Right lobe of liver (tissue), 4 donors: Measurements from ENCODE around the gene COLEC12.

Experiments
- POLR2A ChIP-seq: fragments of 450-650 bp; IDR thresholded peaks from one replicate; pipeline ENCODE4 v1.6.1; 2017; ENCODE audit warnings: antibody characterized with exemption, mild to moderate bottlenecking
- TF ChIP-seq, protein P1 (sequence below), 4 donors: fragments of 200-600 bp in 3 of 4; fragments of 450-650 bp in 1 of 4; IDR thresholded peaks; one replicate each; pipeline versions ENCODE4 v1.5.1 to v1.8.0; 2016 to 2022; ENCODE audit warnings: antibody characterized with exemption in 4 of 4, mild to moderate bottlenecking in 2 of 4
- donor health status: DM: no; HTN: no; CAD: no.
- donor health status: DM: no; HTN: no; CAD: no.
- donor health status: DM: no; HTN: yes; CAD: no.

DNA sequence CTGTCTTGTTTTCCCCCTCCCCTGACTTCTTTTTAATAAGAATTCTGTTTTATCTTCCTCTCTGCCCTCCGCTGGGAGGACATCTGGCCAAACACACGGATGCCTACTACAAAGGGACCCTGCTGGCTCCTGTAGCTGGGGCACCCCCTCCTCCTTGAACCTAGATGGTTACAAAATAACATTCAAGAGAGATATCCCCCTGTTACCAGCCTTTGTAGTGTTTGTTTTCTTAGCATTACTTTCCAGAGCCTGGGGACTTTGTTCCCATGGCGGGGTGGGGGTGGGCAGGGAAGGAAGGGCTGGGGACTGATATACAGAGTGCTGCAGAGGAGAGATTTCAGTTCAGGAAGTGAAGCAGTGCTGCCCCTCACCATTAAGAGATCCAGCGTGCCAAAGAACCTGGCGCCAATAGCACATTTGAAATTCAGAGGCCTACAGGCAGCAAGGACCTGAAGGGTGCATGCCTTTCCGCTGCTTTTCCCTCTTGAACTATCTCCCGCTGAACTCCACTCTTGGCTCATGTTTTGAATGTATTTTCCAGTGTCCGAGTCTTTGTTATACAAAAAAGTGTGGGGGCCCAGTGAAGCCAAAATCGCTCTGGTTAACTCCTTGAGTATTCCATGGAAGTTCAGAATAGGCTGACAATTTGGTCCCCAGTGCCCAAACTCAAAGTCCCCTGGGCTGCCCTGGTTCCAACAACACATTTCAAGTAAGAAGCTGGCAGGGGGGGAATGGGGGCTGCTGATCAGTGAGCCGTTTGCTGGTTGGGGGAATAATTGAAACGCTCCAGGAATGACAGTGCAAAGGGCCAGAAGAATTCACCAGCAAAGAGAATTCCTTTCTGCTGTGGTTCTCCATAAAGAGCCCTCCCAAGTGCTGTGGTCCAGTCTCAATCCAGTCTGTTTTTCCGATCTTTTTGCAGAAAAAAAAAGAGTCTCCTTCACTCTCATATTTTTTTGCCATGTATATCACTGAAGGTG is 137.9 kb downstream of the COLEC12 start:
- TF ChIP-seq, protein P1, sequence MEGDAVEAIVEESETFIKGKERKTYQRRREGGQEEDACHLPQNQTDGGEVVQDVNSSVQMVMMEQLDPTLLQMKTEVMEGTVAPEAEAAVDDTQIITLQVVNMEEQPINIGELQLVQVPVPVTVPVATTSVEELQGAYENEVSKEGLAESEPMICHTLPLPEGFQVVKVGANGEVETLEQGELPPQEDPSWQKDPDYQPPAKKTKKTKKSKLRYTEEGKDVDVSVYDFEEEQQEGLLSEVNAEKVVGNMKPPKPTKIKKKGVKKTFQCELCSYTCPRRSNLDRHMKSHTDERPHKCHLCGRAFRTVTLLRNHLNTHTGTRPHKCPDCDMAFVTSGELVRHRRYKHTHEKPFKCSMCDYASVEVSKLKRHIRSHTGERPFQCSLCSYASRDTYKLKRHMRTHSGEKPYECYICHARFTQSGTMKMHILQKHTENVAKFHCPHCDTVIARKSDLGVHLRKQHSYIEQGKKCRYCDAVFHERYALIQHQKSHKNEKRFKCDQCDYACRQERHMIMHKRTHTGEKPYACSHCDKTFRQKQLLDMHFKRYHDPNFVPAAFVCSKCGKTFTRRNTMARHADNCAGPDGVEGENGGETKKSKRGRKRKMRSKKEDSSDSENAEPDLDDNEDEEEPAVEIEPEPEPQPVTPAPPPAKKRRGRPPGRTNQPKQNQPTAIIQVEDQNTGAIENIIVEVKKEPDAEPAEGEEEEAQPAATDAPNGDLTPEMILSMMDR (IDR thresholded peaks at IDR 0.05), result no peak
- TF ChIP-seq POLR2A, result no peak
